ENCODE measurements around the gene PIK3R3. TPM values are rescaled to one million over a fixed set of nuclear protein-coding genes. Genes with fewer than 3 reads are reported as not detected.

Gene PIK3R3
- total RNA-seq, 1 experiment from 2014 or later: 36.3 TPM

Other genes with a start within 250 kb of the PIK3R3 start
- gene TSPAN1, start 42.5 kb upstream of the PIK3R3 start, total RNA-seq (2021; ENCODE audit: unreplicated experiment): 26.1 TPM
- gene P3R3URF, start 43.9 kb upstream of the PIK3R3 start, total RNA-seq (2021; ENCODE audit: unreplicated experiment): not detected
- 178 TPM for gene POMGNT1, start 65.8 kb upstream of the PIK3R3 start, total RNA-seq (2021; ENCODE audit: unreplicated experiment)
- gene LURAP1, start 70.7 kb upstream of the PIK3R3 start, total RNA-seq (2021; ENCODE audit: unreplicated experiment): 3.5 TPM
- 29.4 TPM for gene RAD54L, start 115.1 kb upstream of the PIK3R3 start, total RNA-seq (2021; ENCODE audit: unreplicated experiment)
- gene LRRC41, start 171.0 kb upstream of the PIK3R3 start, total RNA-seq (2021; ENCODE audit: unreplicated experiment): 55.3 TPM
- 498 TPM for gene UQCRH, start 171.1 kb upstream of the PIK3R3 start, total RNA-seq (2021; ENCODE audit: unreplicated experiment)
- gene NSUN4, start 208.2 kb upstream of the PIK3R3 start, total RNA-seq (2021; ENCODE audit: unreplicated experiment): 23.6 TPM

Data from Panc1 (cell line).